H9 (cell line): ENCODE data around the gene AGK. TPM values are rescaled to one million over a fixed set of nuclear protein-coding genes. Genes with fewer than 3 reads are reported as not detected.

Source experiments
- DNase-seq: peaks from one replicate; pipeline ENCODE4 v3.0.0-alpha.2; 2017
- H2AFZ ChIP-seq: one replicate; pipeline ENCODE4 v1.6.1; 2013; ENCODE audit warnings: mild to moderate bottlenecking, low read length, control low read depth, moderate library complexity
- H2AK5ac ChIP-seq: 2 replicates; pipeline ENCODE4 v1.6.1; 2013; ENCODE audit warnings: low read length, control low read depth, mixed read lengths; ENCODE audit not compliant: insufficient read length
- H2BK120ac ChIP-seq: one replicate; pipeline ENCODE4 v1.6.1; 2013; ENCODE audit warnings: low read depth, mild to moderate bottlenecking, low read length, control low read depth, inconsistent platforms; ENCODE audit not compliant: poor library complexity, severe bottlenecking
- H2BK12ac ChIP-seq: 2 replicates; pipeline ENCODE4 v1.6.1; 2013; ENCODE audit warnings: low read length, control low read depth, mixed read lengths, low read depth; ENCODE audit not compliant: insufficient read length
- H2BK15ac ChIP-seq: 2 replicates; pipeline ENCODE4 v1.6.1; 2013; ENCODE audit warnings: low read depth, low read length, control low read depth
- H2BK20ac ChIP-seq: one replicate; pipeline ENCODE4 v1.6.1; 2013; ENCODE audit warnings: low read depth, mild to moderate bottlenecking, low read length, control low read depth, inconsistent platforms; ENCODE audit not compliant: poor library complexity, severe bottlenecking
- H2BK5ac ChIP-seq: 2 replicates; pipeline ENCODE4 v1.6.1; 2013; ENCODE audit warnings: low read length, control low read depth, mixed read lengths; ENCODE audit not compliant: insufficient read length
- H3K14ac ChIP-seq: 2 replicates; pipeline ENCODE4 v1.6.1; 2013; ENCODE audit warnings: low read length, control low read depth; ENCODE audit not compliant: insufficient read depth
- H3K18ac ChIP-seq: 2 replicates; pipeline ENCODE4 v1.6.1; 2013; ENCODE audit warnings: low read depth, mild to moderate bottlenecking, mixed read lengths, low read length, control low read depth; ENCODE audit not compliant: insufficient read length
- H3K23ac ChIP-seq: 2 replicates; pipeline ENCODE4 v1.6.1; 2013; ENCODE audit warnings: low read length, control low read depth, mixed read lengths, low read depth; ENCODE audit not compliant: insufficient read length
- H3K23me2 ChIP-seq: 2 replicates; pipeline ENCODE4 v1.6.1; 2013; ENCODE audit warnings: low read depth, mild to moderate bottlenecking, mixed read lengths, low read length, control low read depth; ENCODE audit not compliant: insufficient read length, poor library complexity, severe bottlenecking
- H3K27ac ChIP-seq: 2 replicates; pipeline ENCODE4 v1.5.1; 2013; ENCODE audit warnings: low read length, control low read depth, mixed read lengths, low read depth; ENCODE audit not compliant: insufficient read length
- H3K27me3 ChIP-seq: 2 replicates; pipeline ENCODE4 v1.6.1; 2013; ENCODE audit warnings: low read length, control low read depth, inconsistent platforms; ENCODE audit not compliant: insufficient read depth
- H3K4ac ChIP-seq: 2 replicates; pipeline ENCODE4 v1.6.1; 2013; ENCODE audit warnings: low read depth, mild to moderate bottlenecking, control low read depth, inconsistent platforms, low read length, moderate library complexity
- H3K4me1 ChIP-seq: 2 replicates; pipeline ENCODE4 v1.6.1; 2013; ENCODE audit warnings: low read length, control low read depth, inconsistent platforms; ENCODE audit not compliant: insufficient read depth
- H3K4me2 ChIP-seq: 2 replicates; pipeline ENCODE4 v1.6.1; 2013; ENCODE audit warnings: low read length, control low read depth, mixed read lengths; ENCODE audit not compliant: insufficient read length, insufficient read depth
- H3K56ac ChIP-seq: 2 replicates; pipeline ENCODE4 v1.6.1; 2013; ENCODE audit warnings: low read depth, mild to moderate bottlenecking, mixed read lengths, low read length, control low read depth; ENCODE audit not compliant: insufficient read length
- H3K79me1 ChIP-seq: 2 replicates; pipeline ENCODE4 v1.6.1; 2013; ENCODE audit warnings: low read depth, mild to moderate bottlenecking, moderate library complexity, low read length, control low read depth, inconsistent platforms; ENCODE audit not compliant: insufficient read depth, poor library complexity, severe bottlenecking
- H3K79me2 ChIP-seq: 2 replicates; pipeline ENCODE4 v1.6.1; 2013; ENCODE audit warnings: low read length, control low read depth, inconsistent platforms; ENCODE audit not compliant: insufficient read depth
- H3K9ac ChIP-seq: 2 replicates; pipeline ENCODE4 v1.6.1; 2013; ENCODE audit warnings: low read length, control low read depth, mixed read lengths; ENCODE audit not compliant: insufficient read length; ENCODE audit errors: extremely low read depth
- H3K9me3 ChIP-seq: one replicate; pipeline ENCODE4 v1.6.1; 2013; ENCODE audit warnings: low read depth, low read length, inconsistent platforms; ENCODE audit not compliant: control insufficient read depth
- H3T11ph ChIP-seq: one replicate; pipeline ENCODE4 v1.6.1; 2013; ENCODE audit warnings: mild to moderate bottlenecking, low read length, control low read depth, inconsistent platforms
- H4K20me1 ChIP-seq: one replicate; pipeline ENCODE4 v1.6.1; 2013; ENCODE audit not compliant: control insufficient read depth, insufficient read length, insufficient read depth
- H4K5ac ChIP-seq: 2 replicates; pipeline ENCODE4 v1.6.1; 2013; ENCODE audit warnings: low read depth, mild to moderate bottlenecking, mixed read lengths, low read length, control low read depth; ENCODE audit not compliant: insufficient read length
- H4K8ac ChIP-seq: replicated peaks from 2 replicates; pipeline ENCODE4 v1.6.1; 2013; ENCODE audit warnings: low read length, control low read depth, mixed read lengths, low read depth; ENCODE audit not compliant: insufficient read length
- H4K91ac ChIP-seq: 2 replicates; pipeline ENCODE4 v1.6.1; 2013; ENCODE audit warnings: low read depth, mild to moderate bottlenecking, moderate library complexity, mixed read lengths, low read length, control low read depth; ENCODE audit not compliant: insufficient read length
- H3K27ac Mint-ChIP-seq, 3 experiments: 2 replicates in 2 of 3; 3 replicates in 1 of 3; pipeline ENCODE4 v1.8.0; 2020 to 2021; ENCODE audit warnings: mixed read lengths in 3 of 3, mild to moderate bottlenecking in 1 of 3, moderate library complexity in 1 of 3
- H3K27me3 Mint-ChIP-seq: 2 replicates; pipeline ENCODE4 v1.8.0; 2021; ENCODE audit warnings: low read depth, mild to moderate bottlenecking, moderate library complexity, mixed read lengths
- H3K36me3 Mint-ChIP-seq, 3 experiments: 2 replicates in 2 of 3; 3 replicates in 1 of 3; pipeline ENCODE4 v1.8.0; 2020 to 2021; ENCODE audit warnings: low read depth in 3 of 3, mixed read lengths in 3 of 3; ENCODE audit not compliant: insufficient read depth in 1 of 3
- H3K4me1 Mint-ChIP-seq, 2 experiments: 2 replicates each; pipeline ENCODE4 v1.8.0; 2020; ENCODE audit warnings: mixed read lengths in 2 of 2
- H3K4me3 Mint-ChIP-seq, 2 experiments: 2 replicates in 1 of 2; 3 replicates in 1 of 2; pipeline ENCODE4 v1.8.0; 2020 to 2021; ENCODE audit warnings: mild to moderate bottlenecking in 2 of 2, mixed read lengths in 2 of 2, moderate library complexity in 1 of 2
- H3K9me3 Mint-ChIP-seq, 2 experiments: 2 replicates in 1 of 2; 3 replicates in 1 of 2; pipeline ENCODE4 v1.8.0; 2020; ENCODE audit warnings: mild to moderate bottlenecking in 2 of 2, mixed read lengths in 2 of 2, moderate library complexity in 1 of 2
- WGBS: extraction: QIAGEN DNeasy Blood & Tissue Kit; methylation state at CpG from one replicate; pipeline ENCODE4 v1.1.7; 2013; ENCODE audit warnings: missing lambda C conversion rate, low lambda C conversion rate, mixed read lengths; ENCODE audit not compliant: insufficient read length; ENCODE audit errors: extremely low coverage; 5-methylcytosine and 5-hydroxymethylcytosine counted together
- total RNA-seq: library from RNA; stranded (reverse); gene quantifications from 2 replicates; pipeline ENCODE4 v1.2.1, GENCODE V29; 2021
- TF ChIP-seq, protein P1 (sequence below): fragments of 200-600 bp; sonication (generic); conservative IDR thresholded peaks from 3 replicates; pipeline ENCODE4 v1.8.0; 2021; ENCODE audit warnings: antibody characterized with exemption, mild to moderate bottlenecking

AGK gene
- total RNA-seq, 1 experiment from 2014 or later, result 35.1 TPM

DNA sequence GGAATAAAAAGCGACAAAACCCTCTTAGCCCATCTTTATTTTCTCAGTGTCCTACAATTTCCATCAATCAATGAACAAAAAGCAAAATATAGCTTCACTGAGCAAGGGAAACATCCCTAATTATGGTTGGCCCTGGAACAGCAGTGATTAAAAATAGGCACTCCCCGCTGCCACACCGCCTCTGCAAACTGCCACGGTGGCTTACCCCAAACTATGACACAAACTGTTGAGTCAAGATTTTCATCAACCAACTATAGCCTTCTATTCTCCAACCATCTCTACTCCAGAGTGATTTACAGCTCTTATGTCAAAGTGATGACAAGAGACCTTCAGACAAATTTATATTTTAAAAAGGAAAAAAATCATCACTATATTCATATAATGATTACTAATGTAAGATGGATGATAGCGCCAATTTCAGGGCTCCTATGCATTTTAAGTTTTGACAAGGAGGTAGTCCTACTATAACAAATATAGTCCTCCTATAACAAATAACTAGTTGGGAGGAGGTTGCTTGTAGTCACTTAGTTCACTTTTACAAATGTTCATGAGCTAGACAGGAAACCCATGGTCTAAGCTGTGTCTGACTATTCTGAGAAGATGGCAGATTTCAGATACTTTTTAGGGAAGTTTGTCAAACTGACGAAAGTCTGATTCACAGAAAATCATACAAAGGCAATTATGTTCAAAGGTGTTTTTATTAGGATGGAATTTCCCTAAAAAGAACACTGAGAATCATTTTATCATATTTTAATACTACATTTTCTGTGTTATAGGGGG is 124.4 kb downstream of the AGK start:
- Histone ChIP-seq H3K18ac (no peak overlapping the region), H2BK20ac (no peak overlapping the region), H3K79me2 (no peaks in the 10 kb centered on the region), H4K8ac (no peak overlapping the region), H2BK5ac (no peak overlapping the region), H2BK120ac (no peak overlapping the region), H3K4ac (no peak overlapping the region), H3K4me1 (peaks cover 5% of the 10 kb centered on the region; the same call in 1 of the 2 replicates), H3K4me2 (no peak overlapping the region), H2BK12ac (no peak overlapping the region), H3K14ac (no peak overlapping the region), H3K27ac (no peak overlapping the region), H3K27me3 (no peaks in the 10 kb centered on the region), H2AFZ (no peak overlapping the region), H3T11ph (no peak overlapping the region), H3K9ac (no peak overlapping the region), H3K56ac (no peak overlapping the region), H4K5ac (no peak overlapping the region), H2AK5ac (no peak overlapping the region), H3K79me1 (no peaks in the 10 kb centered on the region), H3K23ac (no peak overlapping the region), H3K9me3 (no peaks in the 10 kb centered on the region), H2BK15ac (no peak overlapping the region), H4K91ac (no peak overlapping the region), H3K23me2 (no peaks in the 10 kb centered on the region), H4K20me1 (no peaks in the 10 kb centered on the region)
- H3K36me3 Mint-ChIP-seq, result peaks cover 20 to 34% (median 26%) of the 10 kb centered on the region in 3 experiments
- H3K27ac Mint-ChIP-seq, result no peak overlapping the region
- no CpG with 5 or more reads among the region's 6 CpGs for WGBS
- H3K4me1 Mint-ChIP-seq, result peaks cover 7 to 14% of the 10 kb centered on the region in 2 experiments
- TF ChIP-seq, protein P1, sequence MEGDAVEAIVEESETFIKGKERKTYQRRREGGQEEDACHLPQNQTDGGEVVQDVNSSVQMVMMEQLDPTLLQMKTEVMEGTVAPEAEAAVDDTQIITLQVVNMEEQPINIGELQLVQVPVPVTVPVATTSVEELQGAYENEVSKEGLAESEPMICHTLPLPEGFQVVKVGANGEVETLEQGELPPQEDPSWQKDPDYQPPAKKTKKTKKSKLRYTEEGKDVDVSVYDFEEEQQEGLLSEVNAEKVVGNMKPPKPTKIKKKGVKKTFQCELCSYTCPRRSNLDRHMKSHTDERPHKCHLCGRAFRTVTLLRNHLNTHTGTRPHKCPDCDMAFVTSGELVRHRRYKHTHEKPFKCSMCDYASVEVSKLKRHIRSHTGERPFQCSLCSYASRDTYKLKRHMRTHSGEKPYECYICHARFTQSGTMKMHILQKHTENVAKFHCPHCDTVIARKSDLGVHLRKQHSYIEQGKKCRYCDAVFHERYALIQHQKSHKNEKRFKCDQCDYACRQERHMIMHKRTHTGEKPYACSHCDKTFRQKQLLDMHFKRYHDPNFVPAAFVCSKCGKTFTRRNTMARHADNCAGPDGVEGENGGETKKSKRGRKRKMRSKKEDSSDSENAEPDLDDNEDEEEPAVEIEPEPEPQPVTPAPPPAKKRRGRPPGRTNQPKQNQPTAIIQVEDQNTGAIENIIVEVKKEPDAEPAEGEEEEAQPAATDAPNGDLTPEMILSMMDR, result no peak
- DNase-seq, result no peak
- H3K9me3 Mint-ChIP-seq, result peaks cover 2 to 3% of the 10 kb centered on the region in 2 experiments; a peak in 3 of 5 replicates
- no peaks in the 10 kb centered on the region for H3K27me3 Mint-ChIP-seq
- no peak overlapping the region for H3K4me3 Mint-ChIP-seq
